Measurements from ENCODE around the gene TCERG1L. TPM values are rescaled to one million over a fixed set of nuclear protein-coding genes. Genes with fewer than 3 reads are reported as not detected.
"Not testable (repeated sequence)": the region's sequence is repeated elsewhere in the genome, so short reads cannot be mapped to it uniquely, and the experiment has no call there.

The TCERG1L gene
- total RNA-seq, 2 donors from 2014 or later, result not detected

GRCh38 chr10:131246775-131247174 lies 64.7 kb downstream of the TCERG1L start:
- H3K27me3 Mint-ChIP-seq, result no peaks in the 10 kb centered on the region
- no peak overlapping the region for H3K4me3 Mint-ChIP-seq
- peaks cover 3% of the 10 kb centered on the region for H3K9me3 ChIP-seq (ENCODE audit: control insufficient read depth, low read length, poor library complexity, severe bottlenecking)
- ATAC-seq (no peak), DNase-seq (no peak)
- H3K27ac Mint-ChIP-seq, result no peak overlapping the region
- H3K36me3 Mint-ChIP-seq (ENCODE audit: low read depth), result no peaks in the 10 kb centered on the region
- H3K4me1 Mint-ChIP-seq, result no peaks in the 10 kb centered on the region

- peaks cover 3% of the 10 kb centered on the region for H3K9me3 ChIP-seq (ENCODE audit: control insufficient read depth, low read length, poor library complexity, severe bottlenecking)
- H3K4me1 Mint-ChIP-seq, result no peaks in the 10 kb centered on the region
- H3K27me3 Mint-ChIP-seq, result no peaks in the 10 kb centered on the region
- ATAC-seq (no peak), DNase-seq (no peak)
- no peak overlapping the region for H3K4me3 Mint-ChIP-seq
- no peaks in the 10 kb centered on the region for H3K36me3 Mint-ChIP-seq (ENCODE audit: low read depth)
- H3K27ac Mint-ChIP-seq, result no peak overlapping the region
Measured at GRCh38 chr10:131246089-131246488, 65.4 kb downstream of the TCERG1L start.

DNA sequence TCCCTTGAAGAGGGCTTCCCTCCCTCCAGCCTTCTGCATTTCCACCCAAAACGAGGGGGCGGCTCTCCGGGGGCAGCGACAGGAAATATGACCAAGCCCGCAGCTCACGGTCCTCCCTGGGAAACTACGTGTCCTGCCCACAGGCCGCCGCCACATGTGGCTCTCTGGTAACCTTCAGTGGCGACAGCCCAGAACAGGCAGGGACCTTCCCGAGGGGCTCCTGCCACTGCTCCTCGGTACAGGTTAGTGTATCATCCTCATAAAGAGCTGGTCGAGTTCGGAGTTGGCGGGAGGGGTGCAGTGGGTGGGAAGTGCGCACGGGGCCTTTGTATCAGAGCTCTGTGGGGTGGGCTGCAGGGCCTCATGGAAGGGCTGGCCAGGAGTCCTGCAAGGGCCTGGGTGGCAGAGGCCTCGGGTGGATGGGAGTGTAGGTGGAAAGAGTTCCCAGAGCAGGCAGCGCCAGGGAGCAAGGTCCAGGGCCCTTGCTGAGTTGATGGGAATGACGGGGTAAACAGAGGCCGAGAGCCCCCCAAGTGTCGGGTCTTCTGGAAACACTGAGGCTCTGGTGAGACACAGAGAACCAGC lies 66.0 kb downstream of the TCERG1L start:
- peaks cover 3% of the 10 kb centered on the region for H3K27me3 Mint-ChIP-seq
- no peak overlapping the region for H3K27ac Mint-ChIP-seq
- ATAC-seq (no peak), DNase-seq (no peak)
- no peak overlapping the region for H3K4me3 Mint-ChIP-seq
- no peaks in the 10 kb centered on the region for H3K4me1 Mint-ChIP-seq
- H3K9me3 ChIP-seq (ENCODE audit: control insufficient read depth, low read length, poor library complexity, severe bottlenecking), result peaks cover 3% of the 10 kb centered on the region
- no peaks in the 10 kb centered on the region for H3K36me3 Mint-ChIP-seq (ENCODE audit: low read depth)

GRCh38 chr10:131244836-131245235 lies 66.7 kb downstream of the TCERG1L start:
- H3K9me3 ChIP-seq (ENCODE audit: control insufficient read depth, low read length, poor library complexity, severe bottlenecking), result peaks cover 3% of the 10 kb centered on the region
- no peaks in the 10 kb centered on the region for H3K4me1 Mint-ChIP-seq
- no peak overlapping the region for H3K27ac Mint-ChIP-seq
- no peaks in the 10 kb centered on the region for H3K36me3 Mint-ChIP-seq (ENCODE audit: low read depth)
- H3K4me3 Mint-ChIP-seq, result no peak overlapping the region
- no peak for DNase-seq
- H3K27me3 Mint-ChIP-seq, result peaks cover 6% of the 10 kb centered on the region
- no peak for ATAC-seq

GRCh38 chr10:131243076-131243475 lies 68.4 kb downstream of the TCERG1L start:
- no peak for DNase-seq
- H3K4me1 Mint-ChIP-seq, result no peaks in the 10 kb centered on the region
- ATAC-seq, result no peak
- no peaks in the 10 kb centered on the region for H3K36me3 Mint-ChIP-seq (ENCODE audit: low read depth)
- peaks cover 3% of the 10 kb centered on the region for H3K9me3 ChIP-seq (ENCODE audit: control insufficient read depth, low read length, poor library complexity, severe bottlenecking)
- peaks cover 11% of the 10 kb centered on the region for H3K27me3 Mint-ChIP-seq
- H3K4me3 Mint-ChIP-seq, result no peak overlapping the region
- H3K27ac Mint-ChIP-seq, result no peak overlapping the region

- peaks cover 11% of the 10 kb centered on the region for H3K27me3 Mint-ChIP-seq
- H3K4me1 Mint-ChIP-seq, result no peaks in the 10 kb centered on the region
- H3K4me3 Mint-ChIP-seq, result no peak overlapping the region
- DNase-seq, result no peak
- no peaks in the 10 kb centered on the region for H3K36me3 Mint-ChIP-seq (ENCODE audit: low read depth)
- H3K9me3 ChIP-seq (ENCODE audit: control insufficient read depth, low read length, poor library complexity, severe bottlenecking), result no peaks in the 10 kb centered on the region
- no peak overlapping the region for H3K27ac Mint-ChIP-seq
- no peak for ATAC-seq
Measured at GRCh38 chr10:131242007-131242406, 69.5 kb downstream of the TCERG1L start.

DNA sequence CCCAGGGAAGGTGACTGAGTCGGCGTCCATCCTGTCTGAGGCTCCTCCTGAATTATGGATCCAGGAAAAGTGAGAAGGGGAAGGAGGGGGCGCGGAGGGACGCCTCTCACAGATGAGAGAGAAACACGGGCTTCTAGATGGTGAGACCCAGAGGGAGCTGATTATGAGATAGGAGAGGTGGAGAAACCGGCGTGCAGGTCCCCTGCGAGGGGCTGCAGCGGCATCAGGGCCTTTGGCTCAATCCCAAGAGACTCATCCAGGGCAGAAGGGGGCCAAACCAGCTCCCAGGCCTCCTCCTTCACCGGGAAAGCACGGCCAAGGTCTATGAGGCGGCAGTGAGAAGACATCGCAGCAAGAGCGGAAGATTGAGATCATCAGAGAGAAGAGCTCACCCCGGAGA lies 70.8 kb downstream of the TCERG1L start:
- Mint-ChIP-seq H3K36me3 (ENCODE audit: low read depth) (no peaks in the 10 kb centered on the region), H3K4me1 (no peaks in the 10 kb centered on the region), H3K4me3 (no peak overlapping the region), H3K27ac (no peak overlapping the region), H3K27me3 (peaks cover 15% of the 10 kb centered on the region)
- H3K9me3 ChIP-seq (ENCODE audit: control insufficient read depth, low read length, poor library complexity, severe bottlenecking), result no peaks in the 10 kb centered on the region
- no peak for ATAC-seq
- DNase-seq, result no peak

GRCh38 chr10:131239926-131240325 lies 71.6 kb downstream of the TCERG1L start:
- ATAC-seq (no peak), DNase-seq (no peak)
- no peaks in the 10 kb centered on the region for H3K9me3 ChIP-seq (ENCODE audit: control insufficient read depth, low read length, poor library complexity, severe bottlenecking)
- H3K4me1 Mint-ChIP-seq, result no peaks in the 10 kb centered on the region
- H3K36me3 Mint-ChIP-seq (ENCODE audit: low read depth), result no peaks in the 10 kb centered on the region
- no peak overlapping the region for H3K27ac Mint-ChIP-seq
- H3K27me3 Mint-ChIP-seq, result peaks cover 15% of the 10 kb centered on the region
- H3K4me3 Mint-ChIP-seq, result no peak overlapping the region

DNA sequence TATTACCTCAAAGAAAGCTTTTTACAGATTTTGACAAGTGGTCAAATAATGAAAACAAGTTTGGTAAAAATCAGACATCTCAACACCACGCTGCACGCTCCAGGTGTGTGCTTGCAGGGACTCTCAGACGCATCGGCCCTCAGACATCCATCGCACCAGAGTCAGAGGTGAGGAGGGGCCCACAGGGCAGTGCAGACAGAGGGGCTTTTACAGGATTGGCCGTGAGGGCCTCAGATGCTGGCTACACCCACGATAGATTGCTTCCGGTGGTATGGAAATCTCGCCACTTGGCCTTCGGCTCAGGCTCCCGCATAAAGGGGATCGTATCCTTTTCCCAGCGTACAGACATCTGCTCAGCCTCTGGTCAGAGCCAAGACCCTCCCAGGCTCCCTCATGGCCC lies 72.1 kb downstream of the TCERG1L start:
- Mint-ChIP-seq H3K4me1 (no peaks in the 10 kb centered on the region), H3K27ac (no peak overlapping the region), H3K4me3 (no peak overlapping the region), H3K36me3 (ENCODE audit: low read depth) (no peaks in the 10 kb centered on the region), H3K27me3 (peaks cover 15% of the 10 kb centered on the region)
- ATAC-seq, result no peak
- no peak for DNase-seq
- H3K9me3 ChIP-seq (ENCODE audit: control insufficient read depth, low read length, poor library complexity, severe bottlenecking), result no peaks in the 10 kb centered on the region

DNA sequence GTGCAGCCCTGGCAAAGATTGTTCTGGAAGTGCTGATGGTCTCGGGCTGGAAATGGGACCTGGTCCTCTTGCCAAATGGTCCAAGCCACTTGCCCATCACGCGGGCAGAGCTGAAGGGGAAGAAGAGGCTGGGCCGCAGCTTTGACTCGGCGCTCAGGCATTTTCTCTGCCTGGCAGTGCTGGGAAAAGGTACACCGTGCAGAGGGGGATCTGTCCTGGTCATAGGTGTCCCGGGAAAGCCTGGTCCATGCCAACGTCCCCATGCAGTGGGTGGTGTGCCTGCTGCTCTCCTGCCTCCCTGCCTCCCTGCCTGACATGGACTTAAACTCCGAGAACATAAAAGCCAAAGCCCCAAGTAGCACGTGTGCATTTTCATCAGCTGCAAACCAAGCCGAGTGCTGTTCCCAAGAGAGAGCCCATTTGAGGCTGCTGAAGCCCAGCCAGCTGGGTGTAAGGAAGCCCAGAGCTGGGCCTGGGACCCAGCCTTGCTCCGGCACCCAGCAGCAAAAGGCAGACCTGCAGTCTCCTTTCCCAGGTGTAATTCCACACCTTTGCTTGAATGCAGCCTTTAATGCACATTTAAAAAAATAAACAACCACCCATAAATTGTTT lies 72.7 kb downstream of the TCERG1L start:
- DNase-seq (no peak), ATAC-seq (no peak)
- no peaks in the 10 kb centered on the region for H3K9me3 ChIP-seq (ENCODE audit: control insufficient read depth, low read length, poor library complexity, severe bottlenecking)
- H3K36me3 Mint-ChIP-seq (ENCODE audit: low read depth), result no peaks in the 10 kb centered on the region
- peaks cover 15% of the 10 kb centered on the region for H3K27me3 Mint-ChIP-seq
- H3K27ac Mint-ChIP-seq, result no peak overlapping the region
- H3K4me1 Mint-ChIP-seq, result no peaks in the 10 kb centered on the region
- no peak overlapping the region for H3K4me3 Mint-ChIP-seq

- Mint-ChIP-seq H3K4me1 (no peaks in the 10 kb centered on the region), H3K27ac (no peak overlapping the region), H3K36me3 (ENCODE audit: low read depth) (no peaks in the 10 kb centered on the region), H3K4me3 (no peak overlapping the region), H3K27me3 (peaks cover 15% of the 10 kb centered on the region)
- no peaks in the 10 kb centered on the region for H3K9me3 ChIP-seq (ENCODE audit: control insufficient read depth, low read length, poor library complexity, severe bottlenecking)
- no peak for DNase-seq
- ATAC-seq, result no peak
Measured at GRCh38 chr10:131237991-131238651, 73.4 kb downstream of the TCERG1L start.

- not testable (repeated sequence) for H3K9me3 ChIP-seq (ENCODE audit: control insufficient read depth, low read length, poor library complexity, severe bottlenecking); DNase-seq
Measured at GRCh38 chr10:131234606-131235005, 76.9 kb downstream of the TCERG1L start.

GRCh38 chr10:131233611-131234258 lies 77.8 kb downstream of the TCERG1L start:
- H3K4me1 Mint-ChIP-seq, result no peaks in the 10 kb centered on the region
- H3K27me3 Mint-ChIP-seq, result peaks cover 5% of the 10 kb centered on the region
- H3K4me3 Mint-ChIP-seq, result no peak overlapping the region
- no peaks in the 10 kb centered on the region for H3K9me3 ChIP-seq (ENCODE audit: control insufficient read depth, low read length, poor library complexity, severe bottlenecking)
- H3K27ac Mint-ChIP-seq, result no peak overlapping the region
- no peak for DNase-seq
- no peak for ATAC-seq
- no peaks in the 10 kb centered on the region for H3K36me3 Mint-ChIP-seq (ENCODE audit: low read depth)

More at GRCh38 chr10:131234606-131235005, 76.9 kb downstream of the TCERG1L start:
- H3K4me1 Mint-ChIP-seq; ATAC-seq; H3K36me3 Mint-ChIP-seq (ENCODE audit: low read depth); H3K27me3 Mint-ChIP-seq; H3K4me3 Mint-ChIP-seq; H3K27ac Mint-ChIP-seq: not testable (repeated sequence)

All from T-helper 17 cell (primary cell).